ENCODE results near the gene C11orf58. TPM values are rescaled to one million over a fixed set of nuclear protein-coding genes. Genes with fewer than 3 reads are reported as not detected.

The C11orf58 gene
- total RNA-seq, 1 experiment from 2014 or later, result 127 TPM

DNA sequence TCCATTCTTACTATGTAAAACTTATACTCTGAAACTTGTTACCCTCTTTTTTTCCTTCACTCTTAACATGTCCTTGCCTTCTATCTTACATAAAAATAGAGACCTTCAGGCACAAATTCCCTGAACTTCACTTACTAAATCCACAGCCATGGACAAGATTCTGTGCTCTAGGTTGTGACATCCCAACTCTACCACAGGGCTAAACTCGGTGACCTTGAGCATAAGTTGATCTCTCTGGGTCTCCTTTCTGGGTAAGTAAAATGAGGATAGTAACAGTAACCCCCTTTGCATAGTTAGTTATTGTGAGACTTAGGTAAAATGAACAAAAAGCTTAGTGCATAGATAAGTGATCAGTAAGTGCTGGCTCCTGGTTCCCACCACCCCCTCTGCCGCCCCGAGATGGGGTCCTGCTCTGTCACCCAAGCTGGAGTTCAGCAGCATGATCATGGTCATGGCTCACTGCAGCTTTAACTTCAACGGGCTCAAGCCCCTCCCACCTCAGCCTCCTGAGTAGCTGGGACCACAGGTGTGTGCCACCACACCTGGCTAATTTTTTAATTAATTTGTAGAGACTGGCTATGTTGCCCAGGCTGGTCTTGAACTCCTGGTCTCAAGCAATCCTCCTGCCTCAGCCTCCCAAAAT, 20.1 kb downstream of the C11orf58 start:
- peaks cover 28% of the 10 kb centered on the region for H3K36me3 ChIP-seq (ENCODE audit: insufficient read depth, low read length)
- DNase-seq, result no peak
- no peaks in the 10 kb centered on the region for H3K79me2 ChIP-seq (ENCODE audit: low read length)
- no peak overlapping the region for H3K9ac ChIP-seq (ENCODE audit: low read length)
- no peaks in the 10 kb centered on the region for H3K9me2 ChIP-seq (replicated peaks; ENCODE audit: insufficient read depth, low read length)
- H3K27ac ChIP-seq (ENCODE audit: low read length), result no peak overlapping the region
- no peaks in the 10 kb centered on the region for H3K27me3 ChIP-seq (ENCODE audit: low read length)
- H3K9me3 ChIP-seq (ENCODE audit: low read length), result no peaks in the 10 kb centered on the region
- H3K4me1 ChIP-seq (ENCODE audit: low read length), result no peaks in the 10 kb centered on the region
- H3K4me3 ChIP-seq (ENCODE audit: low read length), result no peak overlapping the region
- H2AFZ ChIP-seq (ENCODE audit: low read length), result no peak overlapping the region
- 0 out of 2 replicates have a peak, but pooled peaks cover 3% of the 10 kb centered on the region for H4K20me1 ChIP-seq (ENCODE audit: insufficient read depth, low read depth, low read length)
- H3K4me2 ChIP-seq (ENCODE audit: low read depth, low read length, poor library complexity, severe bottlenecking), result no peak overlapping the region

DNA sequence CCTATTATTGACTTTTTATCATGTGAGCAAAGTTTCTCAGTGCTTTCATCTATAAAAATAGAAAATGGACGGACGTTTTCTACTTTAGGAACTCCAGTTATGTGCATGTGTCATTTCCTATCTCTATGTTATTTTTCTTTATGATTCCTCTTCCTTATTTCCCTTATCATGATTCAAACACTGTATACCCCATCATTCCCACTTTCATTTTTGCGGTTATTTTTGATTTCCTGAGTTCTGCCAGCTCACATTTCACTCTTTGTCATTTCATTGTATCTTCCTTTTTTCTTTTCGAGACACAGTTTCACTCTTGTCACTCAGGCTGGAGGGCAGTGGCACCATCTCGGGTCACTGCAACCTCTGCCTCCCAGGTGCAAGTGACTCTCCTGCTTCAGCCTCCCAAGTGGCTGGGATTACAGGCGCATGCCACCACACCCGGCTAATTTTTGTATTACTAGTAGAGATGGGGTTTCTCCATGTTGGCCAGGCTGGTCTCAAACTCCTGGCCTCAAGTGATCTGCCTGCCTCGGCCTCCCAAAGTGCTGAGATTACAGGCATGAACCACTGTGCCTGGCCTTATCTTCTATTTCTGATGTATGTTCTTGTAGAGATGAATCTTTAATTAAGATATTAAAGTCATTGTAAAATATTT, 21.5 kb downstream of the C11orf58 start:
- no peak for DNase-seq
- no peaks in the 10 kb centered on the region for H3K9me2 ChIP-seq (replicated peaks; ENCODE audit: insufficient read depth, low read length)
- H3K9me3 ChIP-seq (ENCODE audit: low read length), result no peaks in the 10 kb centered on the region
- no peak overlapping the region for H2AFZ ChIP-seq (ENCODE audit: low read length)
- H3K27ac ChIP-seq (ENCODE audit: low read length), result no peak overlapping the region
- 0 out of 2 replicates have a peak, but pooled peaks cover 3% of the 10 kb centered on the region for H4K20me1 ChIP-seq (ENCODE audit: insufficient read depth, low read depth, low read length)
- H3K4me3 ChIP-seq (ENCODE audit: low read length), result no peak overlapping the region
- H3K4me2 ChIP-seq (ENCODE audit: low read depth, low read length, poor library complexity, severe bottlenecking), result no peak overlapping the region
- no peaks in the 10 kb centered on the region for H3K27me3 ChIP-seq (ENCODE audit: low read length)
- H3K79me2 ChIP-seq (ENCODE audit: low read length), result no peaks in the 10 kb centered on the region
- H3K36me3 ChIP-seq (ENCODE audit: insufficient read depth, low read length), result peaks cover 23% of the 10 kb centered on the region
- no peak overlapping the region for H3K9ac ChIP-seq (ENCODE audit: low read length)
- no peaks in the 10 kb centered on the region for H3K4me1 ChIP-seq (ENCODE audit: low read length)

GRCh38 chr11:16763746-16764145, 25.3 kb downstream of the C11orf58 start:
- no peaks in the 10 kb centered on the region for H3K9me3 ChIP-seq (ENCODE audit: low read length)
- H3K4me3 ChIP-seq (ENCODE audit: low read length), result no peak overlapping the region
- H3K79me2 ChIP-seq (ENCODE audit: low read length), result no peaks in the 10 kb centered on the region
- H4K20me1 ChIP-seq (ENCODE audit: insufficient read depth, low read depth, low read length), result 0 out of 2 replicates have a peak, but pooled peaks cover 3% of the 10 kb centered on the region
- peaks cover 4% of the 10 kb centered on the region; the same call in 1 of the 2 replicates for H3K4me1 ChIP-seq (ENCODE audit: low read length)
- H3K9me2 ChIP-seq (replicated peaks; ENCODE audit: insufficient read depth, low read length), result no peaks in the 10 kb centered on the region
- no peaks in the 10 kb centered on the region for H3K27me3 ChIP-seq (ENCODE audit: low read length)
- no peak overlapping the region for H3K9ac ChIP-seq (ENCODE audit: low read length)
- no peak for DNase-seq
- no peak overlapping the region for H3K27ac ChIP-seq (ENCODE audit: low read length)
- H3K4me2 ChIP-seq (ENCODE audit: low read depth, low read length, poor library complexity, severe bottlenecking), result no peak overlapping the region
- H2AFZ ChIP-seq (ENCODE audit: low read length), result no peak overlapping the region
- H3K36me3 ChIP-seq (ENCODE audit: insufficient read depth, low read length), result no peaks in the 10 kb centered on the region

DNA sequence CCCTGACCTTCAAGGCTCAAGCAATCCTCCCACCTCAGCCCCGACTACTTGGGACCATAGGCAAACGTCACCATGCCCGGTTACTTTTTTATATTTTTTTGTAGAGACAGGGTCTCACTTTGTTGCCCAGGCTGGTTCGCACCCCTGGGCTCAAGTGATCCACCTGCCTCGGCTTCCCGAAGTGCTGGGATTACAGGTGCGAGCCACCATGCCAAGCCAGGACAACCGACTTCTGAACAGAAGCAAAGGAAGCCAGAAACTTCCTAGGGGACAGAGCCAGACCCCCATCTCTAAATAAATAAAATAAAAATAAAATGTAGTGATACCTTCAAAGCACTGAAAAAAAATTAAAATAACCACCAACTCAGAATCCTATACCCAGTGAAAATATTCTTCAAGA, 26.4 kb downstream of the C11orf58 start:
- Histone ChIP-seq H3K9ac (ENCODE audit: low read length) (no peak overlapping the region), H3K27me3 (ENCODE audit: low read length) (no peaks in the 10 kb centered on the region), H3K36me3 (ENCODE audit: insufficient read depth, low read length) (no peaks in the 10 kb centered on the region), H4K20me1 (ENCODE audit: insufficient read depth, low read depth, low read length) (no peaks in the 10 kb centered on the region), H3K9me3 (ENCODE audit: low read length) (no peaks in the 10 kb centered on the region), H3K4me1 (ENCODE audit: low read length) (peaks cover 4% of the 10 kb centered on the region; the same call in 1 of the 2 replicates), H3K9me2 (replicated peaks; ENCODE audit: insufficient read depth, low read length) (no peaks in the 10 kb centered on the region), H2AFZ (ENCODE audit: low read length) (no peak overlapping the region), H3K27ac (ENCODE audit: low read length) (no peak overlapping the region), H3K4me2 (ENCODE audit: low read depth, low read length, poor library complexity, severe bottlenecking) (no peak overlapping the region), H3K4me3 (ENCODE audit: low read length) (no peak overlapping the region), H3K79me2 (ENCODE audit: low read length) (no peaks in the 10 kb centered on the region)
- DNase-seq, result no peak

DNA sequence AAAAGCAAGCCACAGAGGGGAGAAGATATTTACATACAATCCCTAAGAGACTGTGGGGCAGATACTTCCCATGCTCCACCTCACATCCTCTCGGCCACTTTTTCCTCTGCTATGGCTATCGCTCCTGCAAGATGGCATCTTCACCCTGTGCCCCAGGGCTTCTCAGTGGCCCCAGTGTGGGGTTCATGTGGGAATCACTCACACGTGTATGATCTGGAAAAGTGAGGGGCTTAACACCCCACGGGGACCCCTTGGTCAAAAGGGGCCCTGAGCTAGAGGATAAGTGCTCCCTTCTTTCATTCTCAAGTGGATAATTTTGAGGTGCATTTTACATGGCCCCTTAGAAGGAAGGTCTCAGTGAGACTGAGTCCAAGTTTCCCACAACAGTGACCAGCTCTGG, 28.7 kb downstream of the C11orf58 start:
- no peak overlapping the region for H3K4me2 ChIP-seq (ENCODE audit: low read depth, low read length, poor library complexity, severe bottlenecking)
- H4K20me1 ChIP-seq (ENCODE audit: insufficient read depth, low read depth, low read length), result no peaks in the 10 kb centered on the region
- H3K4me3 ChIP-seq (ENCODE audit: low read length), result no peak overlapping the region
- no peaks in the 10 kb centered on the region for H3K9me3 ChIP-seq (ENCODE audit: low read length)
- H3K79me2 ChIP-seq (ENCODE audit: low read length), result no peaks in the 10 kb centered on the region
- H3K9me2 ChIP-seq (replicated peaks; ENCODE audit: insufficient read depth, low read length), result no peaks in the 10 kb centered on the region
- H3K27me3 ChIP-seq (ENCODE audit: low read length), result no peaks in the 10 kb centered on the region
- peaks cover 4% of the 10 kb centered on the region; the same call in 1 of the 2 replicates for H3K4me1 ChIP-seq (ENCODE audit: low read length)
- no peaks in the 10 kb centered on the region for H3K36me3 ChIP-seq (ENCODE audit: insufficient read depth, low read length)
- no peak for DNase-seq
- no peak overlapping the region for H3K9ac ChIP-seq (ENCODE audit: low read length)
- H2AFZ ChIP-seq (ENCODE audit: low read length), result no peak overlapping the region
- H3K27ac ChIP-seq (ENCODE audit: low read length), result no peak overlapping the region

DNA sequence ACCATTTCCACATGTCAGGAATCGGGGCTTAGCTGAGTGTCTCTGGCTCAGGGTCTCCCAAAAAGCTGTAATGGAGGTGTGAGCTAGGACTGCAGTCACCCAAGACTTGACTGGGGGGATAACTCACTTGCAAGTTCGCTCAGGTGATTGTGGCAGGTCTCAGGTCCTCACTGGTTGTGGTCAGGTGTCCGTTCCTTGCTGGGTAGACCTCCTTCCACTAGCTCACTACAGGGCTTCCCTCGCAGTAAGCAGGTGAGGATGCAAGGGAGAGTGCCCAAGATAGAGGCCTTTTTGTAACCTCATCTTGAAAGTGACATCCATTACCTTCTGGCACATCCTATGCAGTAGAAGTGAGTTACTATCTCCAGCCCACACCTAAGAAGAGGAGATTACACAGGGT, 29.5 kb downstream of the C11orf58 start:
- Histone ChIP-seq H3K79me2 (ENCODE audit: low read length) (no peaks in the 10 kb centered on the region), H3K9me2 (replicated peaks; ENCODE audit: insufficient read depth, low read length) (no peaks in the 10 kb centered on the region), H3K4me2 (ENCODE audit: low read depth, low read length, poor library complexity, severe bottlenecking) (no peak overlapping the region), H3K4me3 (ENCODE audit: low read length) (no peak overlapping the region), H3K9ac (ENCODE audit: low read length) (no peak overlapping the region), H3K4me1 (ENCODE audit: low read length) (peaks cover 4% of the 10 kb centered on the region; the same call in 1 of the 2 replicates), H3K9me3 (ENCODE audit: low read length) (no peaks in the 10 kb centered on the region), H3K27me3 (ENCODE audit: low read length) (no peaks in the 10 kb centered on the region), H2AFZ (ENCODE audit: low read length) (no peak overlapping the region), H3K36me3 (ENCODE audit: insufficient read depth, low read length) (no peaks in the 10 kb centered on the region), H4K20me1 (ENCODE audit: insufficient read depth, low read depth, low read length) (no peaks in the 10 kb centered on the region), H3K27ac (ENCODE audit: low read length) (no peak overlapping the region)
- no peak for DNase-seq

DNA sequence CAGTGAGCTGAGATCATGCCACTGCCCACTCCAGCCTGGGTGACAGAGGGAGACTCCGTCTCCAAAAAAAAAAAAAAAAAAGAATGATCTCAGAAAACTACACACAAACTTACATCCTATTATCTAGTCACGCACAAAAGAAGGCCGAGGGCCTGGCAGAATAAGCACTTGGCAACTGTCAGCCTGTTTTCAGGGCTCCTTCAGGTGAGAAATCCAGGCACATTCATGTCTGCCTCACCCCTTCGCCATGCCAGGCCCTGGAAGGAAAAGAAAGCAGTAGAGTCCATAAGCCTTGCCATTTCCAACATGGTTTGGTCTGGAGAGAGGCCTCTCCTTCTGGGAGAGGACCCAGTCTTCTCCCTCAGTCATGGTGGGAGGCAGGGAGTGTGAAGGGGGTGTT, 30.9 kb downstream of the C11orf58 start:
- Histone ChIP-seq H3K9ac (ENCODE audit: low read length) (no peak overlapping the region), H3K9me3 (ENCODE audit: low read length) (no peaks in the 10 kb centered on the region)
- no peak for DNase-seq

DNA sequence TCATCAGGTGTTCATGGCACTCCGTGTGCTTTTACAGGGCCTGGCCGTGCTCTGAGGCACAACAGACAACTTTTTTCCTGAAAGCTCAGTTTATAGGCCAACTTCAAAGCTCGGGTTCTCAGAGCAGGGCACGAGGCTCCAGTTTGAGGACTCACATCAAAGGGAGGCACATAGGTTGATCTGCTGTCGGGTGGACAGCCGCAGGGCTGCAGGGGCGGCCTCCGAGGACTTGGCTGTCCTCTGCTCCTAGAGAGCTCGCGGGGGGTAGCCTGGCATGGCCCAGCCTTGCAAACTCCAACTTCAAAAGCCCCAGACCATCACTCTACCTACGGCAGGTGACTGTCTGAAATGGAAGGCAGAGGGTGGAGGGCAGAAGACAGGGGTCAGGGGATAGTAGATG, 31.6 kb downstream of the C11orf58 start:
- Histone ChIP-seq H3K79me2 (ENCODE audit: low read length) (no peaks in the 10 kb centered on the region), H2AFZ (ENCODE audit: low read length) (no peak overlapping the region), H3K4me3 (ENCODE audit: low read length) (no peak overlapping the region), H4K20me1 (ENCODE audit: insufficient read depth, low read depth, low read length) (no peaks in the 10 kb centered on the region), H3K9me3 (ENCODE audit: low read length) (no peaks in the 10 kb centered on the region), H3K27ac (ENCODE audit: low read length) (no peak overlapping the region), H3K9ac (ENCODE audit: low read length) (no peak overlapping the region), H3K4me1 (ENCODE audit: low read length) (peaks cover 4% of the 10 kb centered on the region; the same call in 1 of the 2 replicates), H3K27me3 (ENCODE audit: low read length) (no peaks in the 10 kb centered on the region), H3K36me3 (ENCODE audit: insufficient read depth, low read length) (no peaks in the 10 kb centered on the region), H3K4me2 (ENCODE audit: low read depth, low read length, poor library complexity, severe bottlenecking) (no peak overlapping the region), H3K9me2 (replicated peaks; ENCODE audit: insufficient read depth, low read length) (no peaks in the 10 kb centered on the region)
- DNase-seq, result no peak

More for the DNA sequence above, 30.9 kb downstream of the C11orf58 start:
- no peaks in the 10 kb centered on the region for H3K36me3 ChIP-seq (ENCODE audit: insufficient read depth, low read length)
- H3K9me2 ChIP-seq (replicated peaks; ENCODE audit: insufficient read depth, low read length), result no peaks in the 10 kb centered on the region
- H3K4me2 ChIP-seq (ENCODE audit: low read depth, low read length, poor library complexity, severe bottlenecking), result no peak overlapping the region
- no peaks in the 10 kb centered on the region for H3K27me3 ChIP-seq (ENCODE audit: low read length)
- no peak overlapping the region for H2AFZ ChIP-seq (ENCODE audit: low read length)
- no peak overlapping the region for H3K27ac ChIP-seq (ENCODE audit: low read length)
- H3K4me1 ChIP-seq (ENCODE audit: low read length), result peaks cover 4% of the 10 kb centered on the region; the same call in 1 of the 2 replicates
- H3K4me3 ChIP-seq (ENCODE audit: low read length), result no peak overlapping the region
- no peaks in the 10 kb centered on the region for H3K79me2 ChIP-seq (ENCODE audit: low read length)
- no peaks in the 10 kb centered on the region for H4K20me1 ChIP-seq (ENCODE audit: insufficient read depth, low read depth, low read length)
